Renal pelvis (tissue), 3 donors: ENCODE data around the gene TCP10L. TPM values are rescaled to one million over a fixed set of nuclear protein-coding genes. Genes with fewer than 3 reads are reported as not detected.

Source experiments
- polyA plus RNA-seq, 3 donors: library from polyadenylated mRNA; unstranded; fragments of 120-200 nt; gene quantifications; one replicate each; pipeline ENCODE4 v1.2.1, GENCODE V29; 2013; ENCODE audit not compliant: insufficient read length in 3 of 3

The TCP10L gene
- polyA plus RNA-seq, 3 donors: 1.8 to 2.4 (median 2.3) TPM

Other genes starting within 250 kb of the TCP10L start
- 10 to 100 TPM; 11.8 to 15.3 (median 15.1) TPM for gene URB1, start 192.5 kb downstream of the TCP10L start, polyA plus RNA-seq
- gene EVA1C, start 172.8 kb downstream of the TCP10L start, polyA plus RNA-seq: 1 to 10 TPM; 2.9 to 4.2 (median 3.2) TPM
- 10 to 100 TPM; 62.9 to 75.7 (median 67.2) TPM for gene CFAP298, start 26.9 kb upstream of the TCP10L start, polyA plus RNA-seq
- gene SYNJ1, start 142.5 kb upstream of the TCP10L start, polyA plus RNA-seq: 10 to 100 TPM; 12.2 to 15.7 (median 14.6) TPM
- gene PAXBP1, start 186.2 kb upstream of the TCP10L start, polyA plus RNA-seq: 10 to 100 TPM; 64.9 to 96.8 (median 93.0) TPM